Ecto neural progenitor cell (in vitro differentiated cells): ENCODE results near the gene SESN2.

Experiments used
- DNase-seq: peaks from one replicate; pipeline ENCODE4 v3.0.0-alpha.2; 2018; ENCODE audit warnings: low spot score

The SESN2 gene, protein sequence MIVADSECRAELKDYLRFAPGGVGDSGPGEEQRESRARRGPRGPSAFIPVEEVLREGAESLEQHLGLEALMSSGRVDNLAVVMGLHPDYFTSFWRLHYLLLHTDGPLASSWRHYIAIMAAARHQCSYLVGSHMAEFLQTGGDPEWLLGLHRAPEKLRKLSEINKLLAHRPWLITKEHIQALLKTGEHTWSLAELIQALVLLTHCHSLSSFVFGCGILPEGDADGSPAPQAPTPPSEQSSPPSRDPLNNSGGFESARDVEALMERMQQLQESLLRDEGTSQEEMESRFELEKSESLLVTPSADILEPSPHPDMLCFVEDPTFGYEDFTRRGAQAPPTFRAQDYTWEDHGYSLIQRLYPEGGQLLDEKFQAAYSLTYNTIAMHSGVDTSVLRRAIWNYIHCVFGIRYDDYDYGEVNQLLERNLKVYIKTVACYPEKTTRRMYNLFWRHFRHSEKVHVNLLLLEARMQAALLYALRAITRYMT

DNA sequence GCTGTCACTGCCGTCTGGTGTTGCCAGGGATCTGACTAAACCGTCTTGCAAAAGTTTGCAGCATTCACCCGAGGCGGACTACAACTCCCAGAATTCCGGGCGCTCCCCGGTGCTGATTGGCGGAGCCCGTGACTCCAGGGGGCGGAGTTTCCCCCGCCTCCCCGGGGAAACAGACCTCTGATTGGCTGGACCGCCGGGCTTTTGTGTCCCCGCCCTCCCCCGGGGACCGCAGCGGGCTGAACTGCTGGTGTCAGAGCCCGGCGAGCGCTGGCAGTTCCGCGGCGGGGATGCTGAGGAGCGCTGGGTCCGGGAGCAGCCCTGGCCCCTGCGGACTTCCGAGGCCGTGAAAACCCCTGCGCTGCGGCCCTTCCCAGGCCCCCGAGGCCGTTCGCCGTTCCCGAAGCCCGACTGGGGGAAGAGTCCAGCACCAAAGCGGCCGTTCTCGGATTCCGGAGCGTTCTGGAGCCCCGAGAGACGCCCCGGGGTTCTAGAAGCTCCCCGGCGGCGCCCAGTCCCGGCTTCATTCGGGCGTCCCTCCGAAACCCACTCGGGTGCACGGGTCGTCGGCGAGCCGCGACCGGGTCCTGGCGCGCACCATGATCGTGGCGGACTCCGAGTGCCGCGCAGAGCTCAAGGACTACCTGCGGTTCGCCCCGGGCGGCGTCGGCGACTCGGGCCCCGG is at the start of gene SESN2:
TSS of gene SESN2 (plus strand) at position 267 of the 682 bp plus-strand sequence. CDS start at position 597, 330 bp downstream.
- DNase-seq: peak; percentile 99

DNA sequence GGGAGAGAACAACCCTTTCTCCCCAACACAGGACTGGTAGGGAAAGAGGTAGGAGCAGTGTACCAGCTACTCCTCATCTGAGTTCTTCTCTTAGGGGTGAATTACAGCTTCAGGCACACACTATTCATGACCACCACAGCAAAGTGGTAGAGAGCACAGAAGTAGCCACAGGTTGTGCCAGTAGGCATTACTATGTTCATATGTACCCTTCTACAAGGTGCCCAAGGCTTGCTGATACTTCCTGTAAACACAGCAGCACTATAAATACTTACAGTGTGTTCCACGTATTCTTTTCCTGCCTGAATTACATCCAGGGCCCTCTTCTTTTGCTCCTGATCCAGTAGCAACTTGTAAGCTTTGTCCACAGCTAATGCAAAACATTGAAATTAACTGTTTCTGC is 49.6 kb upstream of the SESN2 start:
- no peak for DNase-seq

DNA sequence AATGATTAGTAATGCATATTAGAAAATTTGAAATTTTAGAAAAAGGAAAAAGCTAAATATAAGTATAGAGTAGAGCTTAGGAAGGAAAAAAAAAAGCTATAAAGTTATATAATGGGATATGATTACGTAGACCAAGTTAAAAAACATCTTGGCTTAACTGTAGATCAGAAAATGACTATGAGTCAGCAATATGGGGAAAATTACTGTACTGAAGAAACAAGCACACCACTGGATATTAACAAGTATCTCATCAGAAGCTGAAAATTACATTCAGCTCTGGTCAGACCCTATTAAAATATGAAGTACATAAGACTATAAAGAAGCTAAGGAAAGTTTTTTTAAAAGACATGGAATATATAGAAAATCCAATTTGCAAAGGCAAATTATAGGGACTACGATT is 46.0 kb upstream of the SESN2 start:
- no peak for DNase-seq

DNA sequence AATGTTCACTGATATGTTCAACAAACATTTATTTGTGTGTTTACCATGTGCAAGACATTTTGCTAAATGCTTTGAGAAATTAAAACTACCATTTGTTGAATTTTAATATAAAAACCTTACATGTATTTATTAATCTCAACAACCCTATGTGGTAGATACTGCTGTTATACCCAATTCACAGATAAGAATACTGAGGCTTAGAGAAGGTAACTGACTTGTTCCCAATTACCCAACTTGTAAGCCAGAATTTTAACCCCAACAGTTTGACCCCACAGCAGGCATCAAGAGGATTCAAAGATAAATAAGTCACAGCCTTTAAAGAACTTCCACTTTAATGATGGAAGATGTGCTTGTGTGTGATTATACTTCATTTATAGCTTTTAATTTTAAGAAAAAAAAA is 30.2 kb upstream of the SESN2 start:
- DNase-seq: no peak

DNA sequence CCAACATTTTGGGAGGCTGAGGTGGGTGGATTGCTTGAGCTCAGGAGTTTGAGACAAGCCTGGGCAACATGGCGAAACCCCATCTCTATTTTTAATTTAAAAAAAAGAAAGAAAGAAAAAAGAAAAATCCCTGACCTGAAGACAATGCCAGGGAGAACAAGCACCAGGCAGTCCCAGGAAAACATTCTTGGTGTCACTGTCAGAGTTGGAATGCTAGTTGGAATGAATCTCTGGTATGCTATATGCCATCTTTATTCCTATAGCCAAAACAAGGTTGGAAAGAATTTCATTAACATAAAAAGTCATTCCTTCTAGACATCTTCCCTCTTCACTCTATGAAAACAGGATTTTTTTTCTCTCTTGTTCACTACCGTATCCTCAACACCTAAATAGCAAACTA is 29.3 kb upstream of the SESN2 start:
- no peak for DNase-seq

DNA sequence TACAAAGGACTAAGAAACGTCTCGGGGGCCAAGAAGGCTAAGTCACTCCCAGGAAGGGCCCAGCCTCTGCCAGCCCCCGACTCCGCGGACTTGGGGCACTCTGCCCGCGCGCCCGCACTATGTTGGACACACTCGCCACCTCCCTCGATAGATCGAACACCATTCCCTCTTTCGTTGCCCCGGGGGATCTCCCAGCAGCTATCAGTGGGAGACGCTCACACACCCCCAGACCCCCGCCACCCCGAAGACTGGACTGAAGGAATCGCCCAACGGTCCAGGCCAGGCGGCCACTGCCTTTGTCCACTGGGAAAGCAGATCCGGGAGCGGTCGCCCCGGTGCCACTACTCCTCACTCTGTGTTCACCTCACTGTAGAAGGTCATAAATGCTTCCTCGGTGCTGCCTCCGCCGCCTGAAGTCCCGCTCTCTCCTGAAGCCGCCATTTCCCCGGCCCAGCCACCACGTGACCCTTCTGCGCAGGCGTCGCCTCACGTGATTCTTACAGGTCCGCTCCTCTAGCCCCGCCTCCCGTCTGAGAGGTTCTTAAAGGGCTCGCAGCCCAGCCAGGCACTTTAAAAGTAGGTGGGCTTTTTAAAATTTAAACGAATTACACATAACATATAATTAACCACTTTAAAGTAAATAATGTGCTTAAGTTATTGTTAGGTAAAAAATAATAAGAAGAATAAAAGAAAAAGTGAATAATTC is 26.6 kb upstream of the SESN2 start, which contains the start of gene DNAJC8:
TSS of gene DNAJC8 (minus strand) at position 472 of the 706 bp plus-strand sequence. CDS start at position 441, 31 bp downstream.
- DNase-seq: peak; percentile 94

DNA sequence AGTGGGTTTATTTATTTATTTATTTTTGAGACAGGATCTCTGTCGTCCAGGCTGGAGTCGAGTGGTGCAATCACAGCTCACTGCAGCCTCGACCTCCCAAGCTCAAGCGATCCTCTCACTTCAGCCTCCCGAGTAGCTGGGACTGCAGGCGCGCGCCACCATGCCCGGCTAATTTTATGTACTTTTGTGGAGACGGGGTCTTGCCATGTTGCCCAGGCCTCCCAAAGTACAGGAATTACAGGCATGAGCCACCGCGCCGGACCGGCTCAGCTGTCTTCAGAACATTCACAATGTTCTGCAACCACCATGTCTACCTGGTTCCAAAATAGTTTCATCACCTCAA is 26.1 kb upstream of the SESN2 start:
- DNase-seq: no peak

DNA sequence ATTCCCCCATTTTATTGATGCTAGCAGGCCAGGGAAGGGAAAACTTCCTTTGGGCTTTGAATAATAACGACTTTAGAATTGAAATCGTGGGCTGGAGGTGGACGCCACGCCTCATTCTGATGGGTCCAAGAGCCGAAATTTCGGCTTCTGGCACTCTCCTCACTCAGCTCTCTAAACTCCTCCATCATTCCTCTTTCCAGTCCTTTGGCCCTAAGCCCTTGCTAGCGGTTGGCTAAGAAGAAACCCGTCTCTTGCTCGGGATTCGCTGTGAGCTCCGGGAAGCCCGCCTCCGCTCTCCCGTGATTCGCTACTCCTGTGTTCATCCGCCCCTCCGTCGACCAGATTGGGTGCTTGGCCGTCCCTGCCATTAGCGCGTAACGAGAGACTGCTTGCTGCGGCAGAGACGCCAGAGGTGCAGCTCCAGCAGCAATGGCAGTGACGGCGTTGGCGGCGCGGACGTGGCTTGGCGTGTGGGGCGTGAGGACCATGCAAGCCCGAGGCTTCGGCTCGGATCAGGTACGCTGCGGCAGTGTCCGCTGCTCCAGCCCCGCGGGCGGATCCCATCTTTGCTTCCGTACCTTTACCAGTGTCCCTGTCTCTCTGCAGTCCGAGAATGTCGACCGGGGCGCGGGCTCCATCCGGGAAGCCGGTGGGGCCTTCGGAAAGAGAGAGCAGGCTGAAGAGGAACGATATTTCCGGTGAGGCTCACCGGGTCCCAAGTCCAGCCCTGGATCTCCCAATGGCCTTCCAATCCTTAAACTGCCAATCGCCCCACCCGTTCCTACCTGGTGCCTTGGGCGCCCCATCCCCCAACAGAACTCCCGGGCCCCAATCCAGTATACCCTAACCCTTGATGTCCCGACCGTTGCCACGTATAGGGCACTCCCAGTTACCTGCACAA is 23.3 kb upstream of the SESN2 start, which contains the start of gene ATP5IF1:
TSS of gene ATP5IF1 (plus strand) at position 370 of the 901 bp plus-strand sequence. CDS start at position 430, 60 bp downstream.
- DNase-seq: peak; percentile 96

DNA sequence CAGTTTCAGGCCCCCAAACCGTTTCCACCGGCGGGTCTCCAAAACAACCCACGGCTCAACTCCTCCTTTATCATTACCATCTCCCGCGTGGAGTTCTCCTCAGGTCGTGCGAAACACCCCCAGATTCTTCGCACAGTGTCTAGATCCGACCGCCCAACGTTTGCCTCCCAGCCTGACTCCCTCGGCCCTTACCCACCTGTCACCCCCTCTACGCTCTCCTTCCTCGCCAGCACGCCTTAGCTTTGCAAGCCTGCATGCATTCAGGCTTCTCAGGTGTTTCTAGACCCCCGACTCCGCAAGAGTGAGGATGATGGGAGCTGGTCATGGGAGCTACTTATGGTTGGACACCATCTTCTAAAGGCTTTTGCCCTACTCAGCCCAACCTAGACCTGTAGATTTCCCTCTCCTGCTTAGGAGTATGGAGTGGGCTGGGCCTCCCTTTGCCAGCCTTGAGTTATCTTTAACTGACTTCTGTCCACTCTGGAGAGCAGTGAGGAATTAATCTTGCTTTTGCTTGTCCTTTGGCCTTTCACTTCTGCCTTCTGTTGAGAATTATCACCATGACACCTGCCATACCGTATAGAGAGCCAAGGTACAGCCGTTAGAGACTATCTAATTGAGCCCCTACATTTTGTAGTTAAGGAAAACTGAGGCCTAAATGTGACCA is 22.5 kb upstream of the SESN2 start:
- no peak for DNase-seq

DNA sequence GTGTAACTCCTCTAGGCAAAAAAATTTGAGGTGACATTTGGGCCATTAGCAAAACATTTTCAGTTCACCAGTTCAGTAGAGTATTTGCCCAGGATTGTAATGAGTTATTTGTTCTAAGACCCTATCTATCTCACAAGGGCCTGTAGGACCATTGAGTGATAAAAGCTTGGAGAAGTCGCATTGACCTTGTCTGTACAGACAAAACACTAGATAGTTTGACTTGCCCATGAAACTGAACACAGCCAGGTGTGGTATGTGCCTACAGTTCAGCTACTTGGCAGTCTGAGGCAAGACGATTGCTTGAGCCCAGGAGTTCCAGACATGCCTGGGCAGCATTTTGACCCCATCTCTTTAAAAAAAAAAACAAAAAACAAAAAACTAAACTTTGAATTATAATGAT is 20.3 kb upstream of the SESN2 start:
- DNase-seq: no peak

DNA sequence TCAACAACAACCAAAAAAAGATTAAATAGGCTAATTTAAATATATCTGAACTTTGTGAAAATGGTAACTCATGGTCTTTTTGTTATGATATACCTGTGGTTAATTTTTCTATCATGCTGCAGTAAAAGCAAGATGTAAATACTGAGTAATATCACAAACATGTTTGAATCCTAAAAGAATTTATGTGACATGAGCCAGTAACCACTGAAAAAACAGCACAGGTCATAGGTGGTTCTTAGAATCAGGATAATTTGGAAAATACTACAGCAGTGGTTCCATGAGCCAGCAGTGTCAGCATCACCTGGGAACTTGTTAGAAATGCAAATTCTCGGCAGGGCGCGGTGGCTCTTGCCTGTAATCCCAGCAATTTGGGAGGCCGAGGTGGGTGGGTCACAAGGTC is 19.3 kb upstream of the SESN2 start:
- no peak for DNase-seq

DNA sequence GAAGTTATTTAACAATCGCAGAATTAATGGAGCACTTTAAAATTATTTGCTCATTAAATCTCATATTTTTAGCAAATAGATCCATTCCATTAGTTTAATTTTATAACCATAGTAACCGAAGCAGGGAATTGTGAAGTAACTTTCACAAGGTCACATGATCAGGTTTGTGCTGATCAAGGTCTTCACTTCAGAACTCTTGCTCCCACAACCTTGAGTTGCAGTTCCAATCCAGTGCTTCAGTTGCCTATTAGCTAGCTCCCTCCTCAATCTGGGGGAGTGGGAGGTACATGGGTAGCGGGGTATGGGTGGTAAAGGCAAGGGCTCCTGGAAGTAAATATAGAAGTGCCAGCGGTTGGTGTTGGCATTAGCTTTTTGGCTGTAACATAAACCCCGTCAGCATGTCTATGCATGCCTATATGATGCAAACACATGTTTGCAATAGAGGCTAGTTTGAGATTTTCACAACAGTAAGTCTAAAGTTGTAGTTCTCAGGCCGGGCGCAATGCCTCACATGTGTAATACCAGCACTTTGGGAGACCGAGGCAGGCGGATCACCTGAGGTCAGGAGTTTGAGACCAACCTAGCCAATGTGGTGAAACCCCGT is 17.6 kb upstream of the SESN2 start:
- DNase-seq: no peak

DNA sequence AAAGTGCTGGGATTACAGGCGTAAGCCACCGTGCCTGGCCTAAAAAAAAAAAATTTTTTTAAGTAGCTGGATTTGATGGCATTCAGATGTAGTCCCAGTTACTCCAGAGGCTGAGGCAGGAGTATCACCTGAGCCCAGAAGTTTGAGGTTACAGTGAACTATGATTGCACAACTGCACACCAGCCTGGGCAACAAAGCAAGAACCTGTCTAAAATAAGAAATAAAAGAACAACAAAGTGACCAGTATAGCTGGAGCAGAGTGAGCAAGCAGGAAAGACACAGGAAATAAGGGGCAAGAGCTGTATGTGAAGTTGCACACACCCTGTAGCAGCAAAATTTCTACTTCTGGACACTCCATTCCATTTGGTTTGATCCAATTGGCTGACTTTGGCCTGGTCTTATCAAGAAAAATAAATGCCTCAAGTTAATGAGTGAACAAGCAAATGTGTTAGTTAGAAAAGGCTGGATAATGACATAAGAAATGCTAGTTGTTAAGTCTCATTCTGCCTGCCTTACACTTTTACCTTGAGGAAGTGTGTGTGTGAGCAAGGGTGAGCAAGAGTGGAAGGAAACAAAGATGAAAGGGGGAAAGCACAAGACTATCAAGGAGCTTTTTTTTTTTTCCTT is 15.5 kb upstream of the SESN2 start:
- no peak for DNase-seq

DNA sequence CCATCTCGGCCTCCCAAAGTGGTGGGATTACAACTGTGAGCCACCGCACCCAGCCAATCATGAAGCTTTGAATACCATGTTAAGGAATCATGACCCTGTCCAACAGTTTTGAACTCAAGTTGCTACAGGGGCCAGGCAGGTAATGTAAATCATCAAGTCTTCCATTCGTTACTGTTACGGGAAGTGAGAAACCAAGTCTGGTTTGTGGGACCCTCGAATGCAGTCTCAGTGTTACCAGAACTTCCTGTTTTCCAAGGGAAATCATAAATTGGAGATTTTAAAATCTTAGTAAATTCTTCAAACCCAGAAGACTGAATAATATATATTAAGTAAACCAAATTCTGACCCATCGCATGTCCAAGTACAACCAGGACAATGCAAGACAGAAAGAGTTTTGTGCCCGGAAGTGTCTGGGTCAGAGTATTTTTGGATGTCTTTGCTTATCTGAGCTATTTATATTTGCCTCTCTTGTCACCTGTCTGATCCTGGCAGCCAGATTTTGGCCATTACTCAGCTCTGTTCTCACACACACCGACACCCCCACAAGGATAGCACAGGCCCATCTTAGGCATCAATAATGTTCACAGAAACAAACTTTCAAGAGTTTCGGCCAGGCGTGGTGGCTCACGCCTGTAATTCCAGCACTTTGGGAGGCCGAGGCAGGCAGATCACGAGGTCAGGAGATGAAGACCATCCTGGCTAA is 14.6 kb upstream of the SESN2 start:
- no peak for DNase-seq

DNA sequence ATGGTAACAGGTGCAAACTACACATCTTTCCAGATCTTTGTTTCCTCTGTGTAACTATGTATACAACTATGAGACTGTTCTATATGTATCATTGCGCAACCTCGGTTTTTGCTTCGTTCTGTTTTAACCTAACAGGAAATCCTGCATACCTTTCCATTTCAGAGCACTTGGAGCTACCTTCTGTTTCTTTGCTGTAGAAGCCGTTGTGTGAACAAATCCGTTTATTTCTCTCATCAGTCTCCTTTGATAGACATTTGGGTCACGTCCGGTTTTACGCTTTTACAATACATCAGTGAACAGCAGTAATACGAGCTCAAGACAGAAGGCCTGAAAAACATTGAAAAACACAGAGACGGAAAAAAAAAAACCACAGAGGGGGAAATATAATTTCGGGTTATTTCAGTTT is 12.9 kb upstream of the SESN2 start:
- DNase-seq: no peak

DNA sequence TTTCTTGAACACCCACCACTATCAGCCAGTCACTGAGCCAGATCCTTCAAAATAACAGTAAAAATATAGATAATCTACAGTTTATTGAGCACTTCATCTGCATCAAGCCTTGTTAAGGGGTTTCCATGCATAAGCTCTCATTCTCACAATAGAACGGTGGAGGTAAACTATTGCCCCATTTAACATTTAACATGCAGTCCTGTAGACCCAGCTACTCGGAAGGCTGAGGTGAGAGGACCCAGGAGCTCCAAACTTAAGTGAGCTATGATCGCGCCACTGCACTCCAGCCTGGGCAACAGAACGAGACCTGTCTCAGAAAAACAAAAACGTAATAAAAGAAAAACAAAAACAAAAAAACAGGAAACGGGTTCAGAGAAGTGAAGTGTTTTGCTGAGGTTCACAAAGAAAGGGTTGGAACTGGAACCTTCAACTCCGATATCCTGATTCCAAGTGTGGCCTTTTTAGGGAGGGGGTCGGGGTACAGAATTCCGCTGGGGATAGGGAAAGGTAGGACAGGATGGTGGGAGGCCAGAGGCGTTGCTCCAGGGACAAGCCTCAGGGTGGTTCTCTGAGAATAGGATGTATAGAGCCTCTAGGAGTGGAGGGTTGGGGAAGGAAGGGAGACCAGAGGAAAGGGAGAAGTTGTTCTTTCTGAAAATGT is 11.6 kb upstream of the SESN2 start:
- no peak for DNase-seq

DNA sequence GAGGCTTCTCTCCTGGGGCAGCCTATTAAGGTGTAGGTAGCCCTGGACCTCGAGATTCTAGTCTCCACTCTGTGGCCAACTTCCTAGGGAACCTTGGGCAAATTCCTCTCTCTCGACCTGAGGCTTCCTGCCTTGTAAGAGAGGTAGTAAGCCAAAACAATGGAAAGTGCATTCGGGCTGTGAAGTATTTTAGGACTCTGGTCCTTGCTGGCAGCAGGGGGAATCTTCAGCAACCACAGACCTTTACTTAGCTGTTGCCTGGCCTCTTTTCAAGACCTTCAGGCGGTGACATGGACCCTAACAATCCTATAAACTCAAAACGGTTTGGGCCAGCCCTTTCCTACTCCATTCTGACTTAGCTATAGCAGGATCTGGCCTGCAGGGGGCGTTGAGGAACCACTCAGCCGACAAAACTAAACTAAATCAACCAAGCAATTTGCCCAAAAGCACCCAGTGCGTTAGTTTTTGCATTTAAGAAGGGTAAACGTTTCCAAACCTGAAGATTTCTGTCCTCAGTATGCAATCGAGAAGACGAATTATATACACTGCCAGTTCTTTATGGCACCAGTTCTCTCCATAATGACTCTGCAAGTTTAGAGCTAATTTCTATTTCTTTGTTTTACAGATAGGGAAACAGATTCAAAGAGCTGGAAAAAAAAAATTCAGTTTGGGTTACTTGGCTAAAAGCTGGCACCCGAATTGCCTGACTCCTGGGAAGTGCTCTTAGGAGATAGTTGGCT is 10.9 kb upstream of the SESN2 start:
- DNase-seq: peak; percentile 84
